ENCODE results near the gene WWOX. TPM values are rescaled to one million over a fixed set of nuclear protein-coding genes. Genes with fewer than 3 reads are reported as not detected.

WWOX gene
- total RNA-seq, 1 donor from 2014 or later: 28.2 TPM

GRCh38 chr16:78284957-78285434 is 185.5 kb downstream of the WWOX start:
- Mint-ChIP-seq H3K36me3 (ENCODE audit: unreplicated experiment) (peaks cover 2% of the 10 kb centered on the region), H3K27ac (ENCODE audit: unreplicated experiment) (no peak overlapping the region), H3K4me1 (ENCODE audit: unreplicated experiment) (peaks cover 20% of the 10 kb centered on the region), H3K9me3 (ENCODE audit: unreplicated experiment) (no peaks in the 10 kb centered on the region), H3K27me3 (ENCODE audit: unreplicated experiment) (no peaks in the 10 kb centered on the region), H3K4me3 (ENCODE audit: unreplicated experiment) (no peak overlapping the region)
- DNase-seq (ENCODE audit: extremely low spot score, unreplicated experiment): no peak
- no peak for TF ChIP-seq CTCF (IDR thresholded peaks at IDR 0.05)

GRCh38 chr16:78285437-78285922 is 186.0 kb downstream of the WWOX start:
- H3K4me3 Mint-ChIP-seq (ENCODE audit: unreplicated experiment): no peak overlapping the region
- H3K4me1 Mint-ChIP-seq (ENCODE audit: unreplicated experiment): peaks cover 23% of the 10 kb centered on the region
- no peak for TF ChIP-seq CTCF (IDR thresholded peaks at IDR 0.05)
- peaks cover 2% of the 10 kb centered on the region for H3K36me3 Mint-ChIP-seq (ENCODE audit: unreplicated experiment)
- H3K9me3 Mint-ChIP-seq (ENCODE audit: unreplicated experiment): no peaks in the 10 kb centered on the region
- no peaks in the 10 kb centered on the region for H3K27me3 Mint-ChIP-seq (ENCODE audit: unreplicated experiment)
- DNase-seq (ENCODE audit: extremely low spot score, unreplicated experiment): no peak
- H3K27ac Mint-ChIP-seq (ENCODE audit: unreplicated experiment): no peak overlapping the region

- peaks cover 29% of the 10 kb centered on the region for H3K4me1 Mint-ChIP-seq (ENCODE audit: unreplicated experiment)
- TF ChIP-seq CTCF (IDR thresholded peaks at IDR 0.05): no peak
- no peaks in the 10 kb centered on the region for H3K27me3 Mint-ChIP-seq (ENCODE audit: unreplicated experiment)
- H3K9me3 Mint-ChIP-seq (ENCODE audit: unreplicated experiment): no peaks in the 10 kb centered on the region
- H3K4me3 Mint-ChIP-seq (ENCODE audit: unreplicated experiment): no peak overlapping the region
- H3K27ac Mint-ChIP-seq (ENCODE audit: unreplicated experiment): no peak overlapping the region
- peaks cover 2% of the 10 kb centered on the region for H3K36me3 Mint-ChIP-seq (ENCODE audit: unreplicated experiment)
- DNase-seq (ENCODE audit: extremely low spot score, unreplicated experiment): no peak
Measured at GRCh38 chr16:78286065-78286464, 186.6 kb downstream of the WWOX start.

- Mint-ChIP-seq H3K36me3 (ENCODE audit: unreplicated experiment) (no peaks in the 10 kb centered on the region), H3K9me3 (ENCODE audit: unreplicated experiment) (no peaks in the 10 kb centered on the region), H3K4me1 (ENCODE audit: unreplicated experiment) (peaks cover 50% of the 10 kb centered on the region), H3K27me3 (ENCODE audit: unreplicated experiment) (no peaks in the 10 kb centered on the region), H3K4me3 (ENCODE audit: unreplicated experiment) (no peak overlapping the region), H3K27ac (ENCODE audit: unreplicated experiment) (no peak overlapping the region)
- TF ChIP-seq CTCF (IDR thresholded peaks at IDR 0.05): no peak
- no peak for DNase-seq (ENCODE audit: extremely low spot score, unreplicated experiment)
Measured at GRCh38 chr16:78288888-78289287, 189.4 kb downstream of the WWOX start.

GRCh38 chr16:78289373-78289772 is 189.9 kb downstream of the WWOX start:
- Mint-ChIP-seq H3K36me3 (ENCODE audit: unreplicated experiment) (peaks cover 2% of the 10 kb centered on the region), H3K4me3 (ENCODE audit: unreplicated experiment) (no peak overlapping the region), H3K4me1 (ENCODE audit: unreplicated experiment) (peaks cover 54% of the 10 kb centered on the region)

More at GRCh38 chr16:78289373-78289772, 189.9 kb downstream of the WWOX start:
- Mint-ChIP-seq H3K9me3 (ENCODE audit: unreplicated experiment) (no peaks in the 10 kb centered on the region), H3K27ac (ENCODE audit: unreplicated experiment) (no peak overlapping the region), H3K27me3 (ENCODE audit: unreplicated experiment) (no peaks in the 10 kb centered on the region)
- DNase-seq (ENCODE audit: extremely low spot score, unreplicated experiment): no peak
- no peak for TF ChIP-seq CTCF (IDR thresholded peaks at IDR 0.05)
